HS-27A (cell line): ENCODE data around the gene RNF212.
"Not testable (repeated sequence)": the region's sequence is repeated elsewhere in the genome, so short reads cannot be mapped to it uniquely, and the experiment has no call there.

ENCODE experiments used
- DNase-seq: peaks from one replicate; pipeline ENCODE4 v3.0.0-alpha.2; 2012; ENCODE audit warnings: low read depth, missing footprints

The RNF212 gene

GRCh38 chr4:1113311-1114009 is at the start of gene RNF212:
Gene RNF212, minus strand, starts transcription at chr4:1113564. Its CDS starts 100 bp downstream, at chr4:1113464.
- DNase-seq, result peak; percentile 17

GRCh38 chr4:1160351-1160750 is 47.0 kb upstream of the RNF212 start:
- DNase-seq, result no peak

GRCh38 chr4:1156069-1156468 is 42.7 kb upstream of the RNF212 start:
- no peak for DNase-seq

GRCh38 chr4:1155314-1155713 is 42.0 kb upstream of the RNF212 start:
- DNase-seq, result no peak

GRCh38 chr4:1154523-1155182 is 41.3 kb upstream of the RNF212 start:
- DNase-seq, result no peak

DNA sequence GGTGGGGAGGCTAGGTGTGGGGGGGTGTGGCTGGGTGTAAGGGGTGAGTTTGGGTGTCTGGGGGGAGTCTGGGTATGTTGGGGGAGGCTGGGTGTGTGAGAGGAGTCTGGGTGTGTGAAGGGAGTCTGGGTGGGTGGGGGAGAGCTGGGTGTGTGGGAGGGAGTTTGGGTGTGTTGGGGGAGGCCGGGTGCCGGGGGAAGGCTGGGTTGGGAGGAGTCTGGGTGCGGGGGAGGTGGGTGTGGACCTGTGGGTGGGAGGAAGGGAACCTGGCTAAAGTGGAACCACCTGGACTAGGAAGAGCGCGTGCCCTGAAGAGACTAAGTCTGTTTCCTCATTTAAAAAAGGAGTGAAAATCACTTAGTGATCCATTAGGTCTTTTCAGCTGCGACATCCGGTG is 40.8 kb upstream of the RNF212 start:
- no peak for DNase-seq

DNA sequence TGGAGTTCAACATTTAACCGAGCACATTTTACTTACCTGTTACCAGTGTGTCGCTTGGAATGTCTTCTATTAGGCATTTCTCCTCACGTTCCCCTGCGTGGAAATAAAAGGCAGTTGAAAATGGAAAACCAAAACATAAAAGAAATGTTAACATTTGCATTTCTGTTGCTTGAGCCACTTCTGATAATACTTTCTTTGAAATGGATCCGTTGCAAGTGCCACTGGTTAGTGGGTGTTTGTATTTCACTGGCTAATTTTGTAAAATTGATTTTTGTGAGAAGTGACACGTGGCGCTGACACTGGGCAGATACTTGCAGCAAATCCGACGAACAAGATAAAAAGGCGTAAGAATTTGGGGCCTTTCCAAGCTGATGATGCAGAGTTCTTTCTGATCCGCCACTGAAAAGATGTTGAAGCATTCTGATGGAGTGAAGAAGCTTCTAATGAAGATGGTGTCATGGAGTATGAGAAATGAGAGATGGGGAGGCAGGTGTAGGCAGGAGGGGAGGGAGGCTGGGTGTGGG is 40.3 kb upstream of the RNF212 start:
- no peak for DNase-seq

- no peak for DNase-seq
These were observed 38.9 kb upstream of the RNF212 start for GRCh38 chr4:1152290-1152689.

DNA sequence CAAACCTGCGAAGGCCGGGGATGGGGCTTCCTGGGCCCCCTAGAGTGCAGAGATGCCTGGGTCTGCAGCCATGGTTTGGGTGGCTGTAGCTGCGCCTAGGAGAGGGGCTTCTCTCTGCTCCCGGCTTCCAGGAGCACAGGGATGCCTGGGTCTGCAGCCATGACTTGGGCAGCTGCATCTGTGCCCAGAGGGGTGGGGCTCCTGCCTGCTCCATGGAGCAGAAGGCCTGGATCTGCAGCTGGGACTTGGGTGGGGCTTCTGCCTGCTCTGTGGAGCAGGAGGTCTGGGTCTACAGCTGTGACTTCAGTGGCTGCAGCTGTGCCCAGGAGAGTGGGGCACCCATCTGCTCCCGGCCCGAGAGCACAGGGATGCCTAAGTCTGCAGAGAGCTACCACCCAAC is 38.2 kb upstream of the RNF212 start:
- DNase-seq, result no peak

GRCh38 chr4:1150875-1151274 is 37.5 kb upstream of the RNF212 start:
- DNase-seq, result no peak

DNA sequence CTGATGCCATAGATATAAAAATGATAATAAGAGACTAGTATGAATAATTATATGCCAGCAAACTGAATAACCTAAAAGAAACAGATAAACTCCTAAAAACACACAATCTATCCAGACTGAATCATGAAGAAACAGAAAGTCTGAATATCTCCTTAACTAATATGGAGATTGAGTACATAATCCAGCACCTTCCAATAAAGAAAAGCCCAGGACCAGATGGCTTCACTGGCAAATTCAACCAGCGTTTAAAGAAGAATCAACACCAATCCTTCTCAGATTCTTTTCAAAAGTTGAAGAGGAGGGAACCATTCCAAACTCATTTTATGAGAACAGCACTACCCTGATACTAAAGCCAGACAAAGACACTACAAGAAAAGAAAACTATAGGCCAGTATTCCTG is 26.5 kb upstream of the RNF212 start:
- no peak for DNase-seq

- no peak for DNase-seq
These were observed 24.5 kb upstream of the RNF212 start for GRCh38 chr4:1137850-1138249.

DNA sequence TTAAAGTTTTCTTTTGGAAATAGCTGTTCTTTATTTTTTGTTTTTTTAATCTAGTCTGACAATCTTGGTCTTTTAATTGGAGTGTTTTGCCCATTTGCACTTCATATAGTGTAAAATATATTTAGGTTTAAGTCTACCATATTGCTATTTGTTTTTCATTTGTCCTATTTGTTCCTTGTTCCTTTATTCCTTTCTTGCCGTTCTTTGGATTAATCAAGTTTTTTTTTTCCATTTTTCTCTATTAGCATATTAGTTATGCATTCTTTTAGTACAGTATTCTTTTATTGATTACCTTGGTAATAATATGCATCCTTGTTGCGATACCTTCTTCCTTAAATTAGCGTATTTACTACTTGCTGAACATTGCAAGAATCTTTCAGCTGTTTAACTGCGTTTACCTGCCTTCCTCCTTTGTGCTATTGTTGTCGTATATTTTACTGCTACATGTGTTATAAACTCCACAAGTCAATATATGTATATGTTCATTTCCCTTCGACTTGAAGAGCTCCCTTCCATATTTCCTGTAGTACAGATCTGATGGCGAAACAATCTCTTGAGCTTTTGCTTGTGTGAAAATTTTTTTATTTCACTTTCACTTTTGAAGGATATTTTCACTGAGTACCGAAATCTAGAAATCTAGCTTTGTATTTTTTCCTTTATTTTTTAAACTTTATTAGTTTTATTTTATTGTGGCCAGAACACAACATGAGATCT is 23.9 kb upstream of the RNF212 start:
- no peak for DNase-seq

GRCh38 chr4:1136048-1136447 is 22.7 kb upstream of the RNF212 start:
- DNase-seq, result no peak

GRCh38 chr4:1133033-1133432 is 19.7 kb upstream of the RNF212 start:
- no peak for DNase-seq

DNA sequence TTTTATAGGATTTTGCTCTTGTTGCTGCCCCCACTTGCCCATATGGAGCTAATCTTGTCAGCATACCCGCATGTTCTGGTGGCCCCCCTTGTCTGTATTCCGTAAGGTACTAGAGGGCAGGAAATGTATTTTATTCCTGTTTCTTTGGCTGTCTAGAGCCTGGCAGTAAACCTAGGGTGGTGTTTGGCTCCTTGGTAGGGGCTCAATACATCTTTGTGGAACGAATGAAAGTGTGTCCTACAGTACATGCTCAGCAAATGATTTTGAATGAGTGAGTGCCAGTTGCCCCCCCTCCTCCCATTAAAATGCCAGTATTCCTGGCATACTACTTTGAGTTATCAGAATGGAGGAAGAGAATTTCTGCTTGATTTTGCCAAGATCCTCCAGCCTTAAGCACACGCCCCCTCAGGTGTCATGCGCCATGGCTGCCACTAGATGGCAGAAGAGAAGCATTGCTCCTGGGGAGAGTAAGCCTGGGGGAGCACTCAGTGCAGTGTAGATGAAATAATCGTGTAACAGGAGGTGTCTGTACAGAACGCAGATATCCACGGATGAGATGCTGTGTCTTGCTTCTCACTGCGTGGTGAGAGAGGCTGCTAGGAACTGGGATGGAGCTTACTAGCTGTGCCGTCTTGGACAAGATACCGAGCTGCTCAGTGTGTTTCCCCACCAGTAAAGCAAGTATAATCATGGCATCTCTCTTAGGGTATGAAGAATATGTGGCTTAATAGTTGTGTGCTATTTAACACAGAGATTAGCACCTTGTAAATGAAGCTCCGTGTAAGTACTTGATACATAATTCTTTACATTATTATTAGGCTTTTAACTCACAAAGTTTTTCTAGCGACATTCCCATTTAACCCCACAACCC is 17.2 kb upstream of the RNF212 start:
- DNase-seq, result peak; percentile 27

- DNase-seq, result no peak
These were observed 13.1 kb upstream of the RNF212 start for GRCh38 chr4:1126506-1126905.

GRCh38 chr4:1125466-1125865 is 12.1 kb upstream of the RNF212 start:
- DNase-seq, result not testable (repeated sequence)

DNA sequence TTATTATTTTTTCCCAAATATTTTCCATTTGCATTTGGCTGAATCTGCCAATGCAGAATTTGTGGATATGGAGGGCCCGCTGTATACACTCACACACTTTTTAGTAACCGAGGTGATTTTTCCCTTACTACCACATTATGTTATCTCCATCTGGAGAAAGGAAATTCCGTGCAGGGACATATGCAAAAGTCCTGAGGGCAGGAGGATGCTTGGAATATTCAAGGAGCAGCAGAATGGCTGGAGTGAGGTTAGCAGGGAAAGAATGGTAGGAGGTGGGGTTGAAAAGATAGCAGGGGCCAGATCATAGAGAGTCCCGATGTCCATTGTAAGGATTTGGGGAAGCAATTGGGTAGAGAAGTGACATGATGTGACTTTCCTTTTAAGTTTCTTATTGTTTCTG is 11.5 kb upstream of the RNF212 start:
- no peak for DNase-seq

- DNase-seq, result no peak
These were observed 9.1 kb upstream of the RNF212 start for GRCh38 chr4:1122505-1122904.

DNA sequence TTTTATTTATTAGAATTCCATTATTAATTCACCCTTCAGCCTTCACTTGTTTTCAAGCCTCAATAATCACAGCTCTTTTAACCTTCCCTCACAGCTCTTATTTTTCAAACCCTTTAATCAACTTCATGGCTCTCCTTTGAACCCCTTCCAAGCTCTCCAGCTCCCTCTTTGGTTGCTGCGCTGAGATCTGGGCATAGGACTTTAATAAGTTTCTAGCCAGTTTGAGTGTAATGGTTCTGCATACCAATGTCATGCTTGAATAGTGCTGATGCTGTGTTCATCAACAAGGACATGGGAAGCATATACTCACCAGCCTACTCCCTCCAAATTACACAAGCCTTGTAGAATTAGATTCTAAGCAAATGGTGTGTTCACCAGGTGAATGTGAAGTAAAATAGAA is 3.5 kb upstream of the RNF212 start:
- no peak for DNase-seq
